GDM1 (cell line): ENCODE results near the gene OR52E1.
"Not testable (repeated sequence)": the region's sequence is repeated elsewhere in the genome, so short reads cannot be mapped to it uniquely, and the experiment has no call there.

ENCODE experiments used
- DNase-seq: peaks from one replicate; lab custom pipeline; 2025; lab: John Stamatoyannopoulos, UW

OR52E1 gene

DNA sequence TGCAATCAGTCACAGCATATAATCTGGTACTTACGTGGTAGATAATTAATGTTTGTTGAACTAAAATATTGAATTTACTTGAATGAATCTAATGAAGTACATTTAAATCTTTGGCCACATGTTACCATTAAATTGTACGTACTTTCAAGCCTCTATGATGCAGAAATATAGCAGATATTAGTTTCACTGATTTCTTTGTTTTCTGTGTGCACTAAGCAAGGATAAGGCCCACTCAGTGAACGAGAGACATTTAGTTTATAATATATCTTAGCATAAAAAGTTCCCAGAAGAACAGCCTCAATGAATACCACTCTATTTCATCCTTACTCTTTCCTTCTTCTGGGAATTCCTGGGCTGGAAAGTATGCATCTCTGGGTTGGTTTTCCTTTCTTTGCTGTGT, at the start of gene OR52E1:
Gene OR52E1, plus strand, starts transcription at position 301 of the 400 bp plus-strand sequence.
- no peak for DNase-seq

DNA sequence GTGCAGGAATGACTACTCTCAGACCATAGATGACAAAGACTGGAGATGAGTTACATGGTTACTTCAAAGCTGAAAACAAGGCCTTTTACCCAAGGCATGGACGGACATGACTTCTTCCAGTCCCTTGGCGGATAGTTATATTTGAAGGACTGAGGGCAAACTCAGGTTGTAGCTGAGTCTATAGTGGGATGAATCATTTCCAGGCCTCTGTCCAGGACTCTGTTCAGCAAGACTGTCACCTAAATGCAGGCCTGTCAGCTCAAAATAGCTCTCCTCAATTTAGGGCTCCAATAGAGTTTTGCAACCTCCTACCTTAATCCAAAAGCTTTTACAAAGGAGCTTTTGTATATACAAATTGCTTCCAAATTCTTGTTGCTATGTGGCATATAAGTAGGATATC, 47.4 kb upstream of the OR52E1 start:
- DNase-seq = no peak

DNA sequence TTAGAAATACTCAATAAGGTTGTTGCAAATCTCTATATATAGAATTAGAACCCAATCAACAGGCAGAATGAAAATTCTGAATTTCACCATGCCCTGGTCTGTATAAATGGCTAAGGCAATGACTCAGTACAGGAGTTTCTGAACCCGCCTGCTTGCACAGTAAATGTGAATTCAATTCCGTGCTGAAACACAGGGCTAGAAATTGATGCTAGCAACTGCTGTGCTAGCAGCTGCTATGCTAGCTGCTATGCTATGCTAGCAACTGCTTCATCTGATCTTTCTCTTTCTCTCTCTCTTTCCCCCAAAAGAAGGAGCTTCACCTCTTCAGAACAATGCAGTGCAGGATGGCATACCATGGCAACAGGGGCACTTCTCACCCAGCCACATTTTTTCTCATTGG, 32.7 kb upstream of the OR52E1 start:
- DNase-seq = no peak

DNA sequence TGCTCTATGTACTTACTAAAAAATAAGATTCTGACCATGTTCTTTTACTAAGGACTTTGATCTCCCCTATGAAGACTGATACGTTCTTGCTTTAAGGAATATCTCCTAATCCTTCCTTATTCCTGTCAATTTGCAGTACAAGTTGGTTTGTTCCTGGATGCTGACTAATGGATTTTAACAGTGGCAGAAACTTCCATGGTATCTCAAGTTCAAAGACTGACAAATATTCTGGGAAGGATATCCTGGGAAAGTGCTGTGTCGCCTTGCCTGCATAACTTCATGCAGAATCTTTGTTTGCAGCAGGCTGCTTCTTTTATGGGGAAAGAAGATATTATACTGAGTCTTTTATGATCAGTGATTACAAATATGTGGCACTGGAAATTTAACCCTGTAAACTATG, 31.4 kb upstream of the OR52E1 start:
- DNase-seq = no peak

DNA sequence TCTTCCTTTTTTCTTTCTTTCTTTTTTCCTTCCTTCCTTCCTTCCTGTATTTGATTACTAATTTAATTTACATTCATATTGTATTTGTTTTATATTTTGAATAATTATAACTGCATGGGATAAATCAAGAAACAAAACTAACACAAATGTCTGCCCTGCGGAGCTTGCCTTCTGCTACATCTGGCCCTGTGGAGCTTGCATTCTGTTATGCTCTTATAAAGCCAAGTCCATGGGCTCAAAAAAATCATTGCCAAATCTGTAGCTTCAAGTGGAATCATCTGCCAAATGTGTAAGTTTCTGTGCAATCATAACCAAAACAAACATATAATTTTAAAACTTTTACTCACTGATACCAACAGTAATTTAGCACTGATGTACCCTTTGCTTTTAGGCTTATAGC, 31.0 kb upstream of the OR52E1 start:
- no peak for DNase-seq

DNA sequence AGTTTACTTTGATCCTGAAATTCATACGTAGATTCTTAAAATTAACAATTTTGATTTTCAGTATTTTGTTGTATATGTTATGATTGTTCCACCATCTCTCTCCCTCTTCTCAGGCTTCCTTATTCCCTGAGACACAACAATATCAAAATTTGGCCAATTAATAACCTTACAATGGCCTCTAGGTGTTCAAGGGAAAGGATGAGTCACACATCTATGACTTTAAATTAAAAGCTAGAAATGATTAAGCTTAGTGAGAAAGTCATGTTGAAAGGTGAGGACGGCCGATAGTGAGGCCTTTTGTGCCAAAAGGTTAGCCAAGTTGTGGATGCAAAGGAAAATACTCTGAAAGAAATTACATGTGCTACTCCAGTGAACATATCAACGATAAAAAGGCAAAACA, 28.5 kb upstream of the OR52E1 start:
- DNase-seq = no peak

DNA sequence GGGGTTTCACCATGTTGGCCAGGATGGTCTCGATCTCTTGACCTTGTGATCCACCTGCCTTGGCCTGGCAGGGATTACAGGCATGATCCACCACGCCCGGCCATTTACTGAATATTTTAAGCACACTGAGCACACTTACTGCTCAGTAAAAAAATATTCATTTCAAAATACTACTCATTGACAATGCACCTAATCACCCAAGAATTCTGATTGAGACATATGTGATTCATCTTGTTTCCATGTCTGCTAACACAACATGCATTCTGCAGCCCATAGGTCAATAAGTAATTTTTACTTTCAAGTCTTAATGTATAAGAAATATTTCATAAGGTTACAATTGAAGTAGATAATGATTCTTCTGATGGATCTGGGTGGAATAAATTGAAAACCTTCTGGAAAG, 27.3 kb upstream of the OR52E1 start:
- no peak for DNase-seq

DNA sequence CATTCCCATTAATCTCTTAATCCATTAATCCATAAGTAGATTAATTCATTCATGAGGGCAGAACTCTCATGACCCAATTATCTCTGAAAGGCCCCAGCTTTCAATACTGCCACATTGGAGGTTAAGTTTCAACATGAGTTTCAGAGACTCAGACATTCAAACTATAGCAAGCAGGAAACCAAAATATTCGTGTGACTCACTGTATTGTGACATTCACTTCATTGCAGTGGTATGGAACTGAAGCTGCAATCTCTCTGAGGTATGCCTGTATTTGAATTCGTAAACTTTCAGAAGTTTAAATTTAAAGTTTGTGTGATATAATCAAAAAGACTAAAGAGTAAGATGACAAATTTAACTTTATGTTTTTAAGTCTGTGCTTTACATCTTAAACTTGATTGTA, 26.0 kb upstream of the OR52E1 start:
- no peak for DNase-seq

DNA sequence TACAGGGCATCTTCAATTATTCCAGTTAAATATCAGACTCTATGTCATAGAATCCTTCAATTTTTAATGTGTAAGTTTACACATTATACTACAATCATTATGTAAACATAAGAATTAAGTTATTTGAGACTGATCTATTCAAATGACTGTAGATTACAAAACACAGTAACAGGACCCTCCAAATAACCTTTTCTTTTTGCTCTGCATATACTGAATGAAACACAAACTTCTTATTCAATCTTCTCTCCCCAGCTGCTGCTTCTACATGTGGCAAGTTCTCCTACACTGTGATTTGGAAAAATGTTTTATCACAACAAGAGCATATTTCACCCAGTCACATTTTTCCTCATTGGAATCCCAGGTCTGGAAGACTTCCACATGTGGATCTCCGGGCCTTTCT, 23.1 kb upstream of the OR52E1 start, which contains the start of gene OR52J3:
Gene OR52J3, plus strand, starts transcription at position 301 of the 400 bp plus-strand sequence. Its CDS starts 0 bp downstream, at position 301.
- DNase-seq = no peak

DNA sequence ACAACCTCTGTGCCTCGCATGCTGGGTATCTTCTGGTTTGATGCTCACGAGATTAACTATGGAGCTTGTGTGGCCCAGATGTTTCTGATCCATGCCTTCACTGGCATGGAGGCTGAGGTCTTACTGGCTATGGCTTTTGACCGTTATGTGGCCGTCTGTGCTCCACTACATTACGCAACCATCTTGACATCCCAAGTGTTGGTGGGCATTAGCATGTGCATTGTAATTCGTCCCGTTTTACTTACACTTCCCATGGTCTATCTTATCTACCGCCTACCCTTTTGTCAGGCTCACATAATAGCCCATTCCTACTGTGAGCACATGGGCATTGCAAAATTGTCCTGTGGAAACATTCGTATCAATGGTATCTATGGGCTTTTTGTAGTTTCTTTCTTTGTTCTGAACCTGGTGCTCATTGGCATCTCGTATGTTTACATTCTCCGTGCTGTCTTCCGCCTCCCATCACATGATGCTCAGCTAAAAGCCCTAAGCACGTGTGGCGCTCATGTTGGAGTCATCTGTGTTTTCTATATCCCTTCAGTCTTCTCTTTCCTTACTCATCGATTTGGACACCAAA, 22.5 kb upstream of the OR52E1 start:
- no peak for DNase-seq

DNA sequence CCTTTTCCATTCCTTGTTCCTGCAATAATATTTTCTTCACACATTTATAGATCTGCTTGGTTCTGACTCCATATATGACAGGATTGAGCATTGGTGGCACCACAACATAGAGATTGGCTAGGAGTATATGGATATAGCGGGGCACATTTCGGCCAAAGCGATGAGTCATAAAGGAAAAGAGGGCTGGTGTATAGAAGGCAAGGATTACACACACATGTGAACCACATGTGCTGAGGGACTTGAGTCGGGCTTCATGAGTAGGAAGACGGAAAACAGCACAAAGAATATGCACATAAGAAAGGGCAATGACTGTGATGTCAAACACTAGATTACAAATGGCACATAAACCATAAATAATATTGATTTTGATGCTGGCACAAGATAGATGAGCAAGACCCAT, 10.7 kb upstream of the OR52E1 start:
- not testable (repeated sequence) for DNase-seq

DNA sequence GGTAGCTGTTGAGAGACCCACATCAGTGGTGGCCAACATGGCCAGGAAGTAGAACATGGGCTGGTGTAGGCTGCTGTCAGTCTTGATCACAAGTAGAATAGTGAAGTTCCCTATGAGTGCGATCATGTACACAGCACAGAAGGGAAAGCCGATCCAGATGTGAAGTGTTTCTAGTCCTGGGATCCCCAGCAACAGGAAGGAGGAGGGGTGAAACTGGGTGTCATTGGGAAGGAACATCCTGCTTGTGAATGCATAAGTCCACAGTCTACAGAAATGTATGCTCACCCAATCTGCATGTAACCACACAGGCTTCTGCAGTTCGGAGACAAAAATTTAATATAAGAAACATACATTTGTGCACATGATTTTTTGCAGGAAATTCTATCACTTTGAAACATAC, 10.0 kb upstream of the OR52E1 start, which contains the start of gene OR52E2:
Gene OR52E2, minus strand, starts transcription at position 237 of the 400 bp plus-strand sequence. Its CDS starts 0 bp downstream, at position 237.
- no peak for DNase-seq

DNA sequence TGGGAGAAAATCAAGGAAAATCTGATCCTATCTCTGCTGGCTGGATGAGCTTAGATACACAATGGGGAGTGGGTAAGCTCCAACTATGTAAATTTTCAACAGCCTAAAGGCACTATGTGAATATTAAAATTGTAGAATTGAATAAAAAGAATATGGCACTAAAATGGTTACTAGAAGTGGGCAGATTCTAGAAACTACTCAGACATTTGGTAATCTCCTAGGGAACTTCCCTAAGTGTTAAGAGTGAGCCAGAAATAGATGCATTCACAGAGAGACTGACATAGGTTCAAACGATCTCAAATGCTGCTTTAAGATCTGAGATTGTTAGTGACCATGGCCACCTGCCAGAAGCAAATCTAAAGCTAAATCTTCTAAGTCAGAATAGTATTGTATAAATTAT, 4.3 kb upstream of the OR52E1 start:
- no peak for DNase-seq

DNA sequence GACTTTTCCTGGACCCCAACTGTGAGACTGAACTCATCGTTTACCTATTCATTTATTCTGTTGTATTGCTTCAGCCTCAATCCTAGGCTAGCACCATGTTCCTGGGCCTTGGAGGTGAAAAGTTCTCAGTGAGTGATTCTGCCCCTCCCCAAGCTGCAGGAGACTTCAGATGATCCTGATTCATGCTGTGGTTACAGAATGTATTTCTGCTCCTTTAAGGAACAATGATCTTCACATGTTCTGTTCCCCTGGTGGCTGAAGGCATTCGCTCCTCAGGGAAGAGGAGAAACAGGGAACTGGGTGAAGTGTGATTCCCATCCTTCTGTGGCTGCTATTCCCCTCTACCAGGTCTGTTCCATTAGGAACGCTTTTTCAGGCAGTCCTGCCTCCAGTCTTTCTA, 2.4 kb downstream of the OR52E1 start:
- no peak for DNase-seq

DNA sequence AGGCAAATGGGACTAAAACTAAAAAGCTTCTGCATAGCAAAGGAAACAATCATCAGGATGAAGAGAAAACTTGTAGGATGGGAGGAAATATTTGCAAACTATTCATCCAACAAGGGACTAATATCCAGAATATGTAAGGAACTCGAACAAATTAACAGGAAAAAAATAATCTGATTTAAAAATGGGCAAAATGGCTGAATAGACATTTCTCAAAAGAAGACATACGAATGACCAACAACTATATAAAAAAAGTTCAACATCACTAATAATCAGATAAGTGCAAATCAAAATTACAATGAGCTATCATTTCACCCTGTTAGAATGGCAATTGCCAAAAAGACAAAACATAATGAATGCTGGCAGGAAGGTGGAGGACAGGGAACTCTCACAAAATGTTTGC, 12.0 kb downstream of the OR52E1 start:
- DNase-seq = no peak

DNA sequence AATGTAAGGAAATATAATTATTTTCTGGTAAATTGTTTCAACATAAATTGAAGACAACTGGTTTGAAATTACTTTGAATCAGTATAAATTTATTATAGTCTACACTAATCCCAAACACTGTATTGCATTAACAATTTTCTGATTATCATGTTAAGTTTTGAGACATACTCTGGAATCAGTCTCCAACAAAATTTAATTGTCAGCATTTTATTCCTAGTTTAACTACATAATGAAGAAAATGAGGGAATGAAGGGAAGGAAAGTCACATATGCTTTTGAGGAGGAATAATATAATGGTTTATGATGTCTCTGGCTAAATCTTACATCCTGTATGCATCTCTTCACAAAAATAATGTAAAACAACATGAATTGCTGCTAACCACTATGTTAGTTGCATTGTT, 14.2 kb downstream of the OR52E1 start:
- DNase-seq = no peak

DNA sequence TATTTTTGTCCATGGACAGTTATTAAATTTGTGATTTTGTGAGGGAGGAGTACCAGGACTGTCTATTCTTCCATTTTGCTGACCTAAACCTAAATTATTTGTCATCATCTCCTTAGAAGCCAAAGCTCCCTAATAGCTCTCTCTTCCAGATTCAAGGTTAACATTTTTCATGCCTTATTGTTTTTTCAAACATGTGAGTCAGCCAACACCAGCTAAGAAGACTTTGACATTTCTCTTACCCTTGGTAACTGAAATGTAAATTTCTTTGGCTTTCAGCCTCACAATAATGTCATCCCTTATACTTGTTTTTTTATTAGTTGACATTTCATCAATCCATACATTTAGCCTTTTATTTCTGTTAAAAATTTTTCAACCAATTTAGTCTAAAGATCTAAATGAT, 19.2 kb downstream of the OR52E1 start:
- no peak for DNase-seq

DNA sequence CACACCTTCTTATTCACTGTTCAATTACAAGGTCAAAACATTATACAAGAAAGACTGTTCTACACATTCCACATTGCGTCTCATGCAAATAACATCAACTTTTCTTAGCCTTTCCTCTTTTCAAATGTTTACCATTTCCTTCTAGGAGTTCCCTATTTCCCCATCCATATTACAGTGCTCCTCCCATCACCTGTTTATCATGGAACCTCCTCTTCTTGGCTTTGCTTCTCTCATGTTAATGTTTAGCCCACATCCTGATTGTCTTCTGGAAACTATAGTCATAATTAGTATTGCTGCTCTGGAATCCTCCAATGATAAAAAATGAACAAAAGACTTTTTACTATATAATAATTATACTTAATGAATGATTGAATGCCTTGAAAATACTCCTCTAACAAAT, 21.3 kb downstream of the OR52E1 start:
- no peak for DNase-seq

DNA sequence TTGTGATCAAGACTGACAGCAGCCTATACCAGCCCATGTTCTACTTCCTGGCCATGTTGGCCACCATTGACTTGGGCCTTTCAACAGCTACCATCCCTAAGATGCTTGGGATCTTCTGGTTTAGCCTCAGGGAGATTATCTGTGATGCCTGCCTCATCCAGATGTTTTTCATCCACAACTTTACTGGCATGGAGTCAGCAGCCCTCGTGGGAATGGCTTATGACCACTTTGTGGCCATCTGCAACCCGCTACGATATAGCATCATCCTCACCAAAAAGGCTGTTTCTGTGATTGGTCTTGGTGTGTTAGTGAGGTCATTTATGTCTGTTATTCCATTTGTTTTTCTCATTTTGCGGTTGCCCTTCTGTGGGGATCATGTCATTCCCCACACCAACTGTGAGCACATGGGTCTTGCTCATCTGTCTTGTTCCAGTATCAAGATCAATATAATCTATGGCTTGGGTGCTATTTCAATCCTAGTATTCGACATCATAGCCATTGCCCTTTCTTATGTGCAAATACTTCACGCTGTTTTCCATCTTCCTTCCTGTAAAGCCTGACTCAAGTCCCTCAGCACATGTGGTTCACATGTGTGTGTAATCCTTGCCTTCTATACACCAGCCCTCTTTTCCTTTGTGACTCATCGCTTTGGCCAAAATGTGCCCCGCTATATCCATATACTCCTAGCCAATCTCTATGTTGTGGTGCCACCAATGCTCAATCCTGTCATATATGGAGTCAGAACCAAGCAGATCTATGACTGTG, 23.6 kb downstream of the OR52E1 start:
- no peak for DNase-seq

DNA sequence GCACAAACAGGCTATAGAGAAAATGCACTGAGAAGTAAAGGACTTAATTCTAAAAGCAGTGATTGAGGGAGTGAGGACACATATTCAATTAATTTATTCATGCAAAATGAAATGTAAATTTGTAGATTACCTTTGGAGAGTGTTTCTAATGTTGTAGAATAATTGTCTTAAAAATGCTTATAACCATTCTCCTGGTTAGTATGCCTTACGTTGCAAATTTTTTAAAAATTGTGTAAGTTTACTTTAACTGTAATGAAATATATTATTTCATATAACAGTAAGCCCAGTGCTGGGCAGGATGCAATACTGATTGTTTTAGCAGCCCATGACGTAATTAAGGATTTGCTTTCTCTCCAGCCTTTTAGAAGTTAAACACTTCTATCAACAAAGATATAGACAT, 26.6 kb downstream of the OR52E1 start:
- no peak for DNase-seq

DNA sequence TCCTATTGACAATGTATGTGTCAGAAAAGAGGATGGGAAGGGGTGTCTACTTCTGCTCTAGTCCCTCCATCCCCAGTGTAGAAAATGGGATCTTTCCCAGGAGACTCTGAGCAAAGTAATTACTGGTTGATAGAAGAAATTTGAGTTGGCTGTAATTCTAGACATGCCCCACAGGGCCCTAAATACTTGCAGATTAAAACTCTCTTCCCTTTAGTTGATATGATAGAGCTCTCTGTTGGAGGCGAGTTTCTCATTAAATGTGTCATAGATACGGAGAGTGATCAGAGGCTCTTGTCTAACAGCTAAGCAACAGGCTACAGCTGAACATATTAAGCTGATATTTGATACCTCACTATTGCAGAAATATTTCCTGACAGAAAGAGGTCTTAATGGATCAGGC, 32.9 kb downstream of the OR52E1 start:
- DNase-seq = no peak

DNA sequence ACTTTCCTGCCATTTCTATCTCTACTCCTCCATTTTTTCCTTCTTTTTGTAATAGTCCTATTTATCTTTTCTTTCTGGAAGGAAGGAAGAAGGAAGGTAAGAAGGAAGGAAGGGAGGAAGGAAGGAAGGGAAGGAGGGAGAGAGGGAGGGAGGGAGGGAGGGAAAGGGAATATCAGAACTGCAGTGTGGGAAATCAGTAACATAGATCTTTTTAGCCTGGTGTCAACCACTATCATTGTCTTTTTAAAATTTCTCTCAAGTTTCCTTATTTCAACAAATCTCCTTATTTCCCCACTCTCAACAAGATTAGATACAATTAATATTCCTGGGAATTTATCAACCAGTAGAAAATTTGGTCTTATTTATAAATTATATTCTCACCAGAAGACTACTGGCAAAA, 33.7 kb downstream of the OR52E1 start:
- DNase-seq = no peak

DNA sequence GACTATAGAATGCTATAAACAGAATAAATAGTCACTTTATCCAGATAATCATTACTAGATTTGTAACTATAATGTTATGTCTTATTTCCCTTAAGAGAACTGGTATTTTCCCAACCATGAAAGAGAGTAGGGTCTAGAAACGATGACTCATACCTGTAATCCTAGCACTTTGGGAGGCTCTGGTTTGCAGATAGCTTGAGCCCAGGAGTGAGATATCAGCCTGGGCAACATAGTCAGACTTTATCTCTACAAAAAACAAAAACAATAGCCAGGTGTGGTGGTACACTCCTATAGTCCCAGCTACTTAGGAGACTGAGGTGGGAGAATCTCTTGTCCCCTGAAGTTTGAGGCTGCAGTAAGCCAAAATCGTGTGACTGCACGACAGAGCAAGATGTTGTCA, 37.9 kb downstream of the OR52E1 start:
- DNase-seq = no peak

DNA sequence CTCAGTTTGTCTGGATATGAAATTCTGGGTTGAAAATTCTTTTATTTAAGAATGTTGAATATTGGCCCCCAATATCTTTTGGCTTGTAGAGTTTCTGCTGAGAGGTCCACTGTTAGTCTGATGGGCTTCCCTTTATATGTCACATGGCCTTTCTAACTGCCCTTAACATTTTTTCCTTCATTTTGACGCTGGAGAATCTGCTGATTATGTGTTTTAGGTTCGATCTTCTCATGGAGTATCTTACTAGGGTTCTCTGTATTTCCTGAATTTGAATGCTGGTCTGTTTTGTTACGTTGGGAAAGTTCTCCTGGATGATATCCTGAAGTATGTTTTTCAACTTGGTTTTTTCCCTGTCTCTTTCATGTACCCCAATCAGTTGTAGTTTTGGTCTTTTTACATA, 46.0 kb downstream of the OR52E1 start:
- DNase-seq = no peak
